DOHH2 (cell line): ENCODE measurements around the gene OSTN.
"Not testable (repeated sequence)": the region's sequence is repeated elsewhere in the genome, so short reads cannot be mapped to it uniquely, and the experiment has no call there.

Source experiments
- H3F3A ChIP-seq: fragments of 200-600 bp; sonication (generic), shearing (Covaris generic); 2 replicates; pipeline ENCODE4 v1.6.0; 2016; ENCODE audit warnings: antibody characterized with exemption, mild to moderate bottlenecking; ENCODE audit not compliant: control insufficient read depth, insufficient read depth
- H3K27ac ChIP-seq: fragments of 200-600 bp; sonication (generic); 2 replicates; pipeline ENCODE4 v1.5.1; 2014; ENCODE audit warnings: low read depth, mild to moderate bottlenecking, low read length, moderate library complexity
- H3K27me3 ChIP-seq: fragments of 200-600 bp; sonication (generic); 2 replicates; pipeline ENCODE4 v1.6.1; 2014; ENCODE audit warnings: mild to moderate bottlenecking, low read length, mixed read lengths; ENCODE audit not compliant: control insufficient read depth
- H3K36me3 ChIP-seq: fragments of 200-600 bp; sonication (generic); 2 replicates; pipeline ENCODE4 v1.6.1; 2014; ENCODE audit warnings: mild to moderate bottlenecking, low read length, moderate library complexity, mixed read lengths; ENCODE audit not compliant: control insufficient read depth
- H3K4me1 ChIP-seq: fragments of 200-600 bp; sonication (generic); 2 replicates; pipeline ENCODE4 v1.6.1; 2014; ENCODE audit warnings: mild to moderate bottlenecking, low read length, mixed read lengths; ENCODE audit not compliant: control insufficient read depth
- H3K4me2 ChIP-seq: fragments of 200-600 bp; sonication (generic); 2 replicates; pipeline ENCODE4 v1.6.0; 2014; ENCODE audit warnings: mild to moderate bottlenecking, low read length, moderate library complexity
- H3K4me3 ChIP-seq: fragments of 200-600 bp; sonication (generic); 2 replicates; pipeline ENCODE4 v1.5.1; 2014; ENCODE audit warnings: mild to moderate bottlenecking, low read length, mixed read lengths
- H3K79me2 ChIP-seq: fragments of 200-600 bp; sonication (generic); 2 replicates; pipeline ENCODE4 v1.6.1; 2014; ENCODE audit warnings: mild to moderate bottlenecking, low read length, mixed read lengths; ENCODE audit not compliant: control insufficient read depth
- H3K9me2 ChIP-seq: fragments of 200-600 bp; sonication (generic); replicated peaks from 2 replicates; pipeline ENCODE4 v1.6.1; 2014; ENCODE audit warnings: mild to moderate bottlenecking, low read length, mixed read lengths; ENCODE audit not compliant: control insufficient read depth
- H3K9me3 ChIP-seq: fragments of 200-600 bp; sonication (generic); 2 replicates; pipeline ENCODE4 v1.6.1; 2014; ENCODE audit warnings: antibody characterized with exemption, low read length, mixed read lengths; ENCODE audit not compliant: control insufficient read depth, insufficient read depth
- H4K20me1 ChIP-seq: fragments of 200-600 bp; sonication (generic); 2 replicates; pipeline ENCODE4 v1.6.0; 2014; ENCODE audit warnings: low read depth, mild to moderate bottlenecking, antibody characterized with exemption, low read length, moderate library complexity; ENCODE audit not compliant: control insufficient read depth, insufficient read depth
- CTCF ChIP-seq: fragments of 200-600 bp; sonication (generic); IDR thresholded peaks from one replicate; pipeline ENCODE4 v1.5.1; 2014; ENCODE audit warnings: antibody characterized with exemption, mild to moderate bottlenecking, low read depth, low read length; ENCODE audit not compliant: poor library complexity, severe bottlenecking
- EZH2phosphoT487 ChIP-seq: fragments of 200-600 bp; sonication (generic); IDR thresholded peaks from 2 replicates; pipeline ENCODE4 v1.6.1; 2017; ENCODE audit warnings: borderline replicate concordance, mild to moderate bottlenecking, antibody characterized with exemption, low read length, moderate library complexity, mixed read lengths

OSTN gene

GRCh38 chr3:191239407-191240031, 40.5 kb downstream of the OSTN start:
- no peaks in the 10 kb centered on the region for H3K9me2 ChIP-seq
- no peaks in the 10 kb centered on the region for H4K20me1 ChIP-seq
- H3K27me3 ChIP-seq: no peaks in the 10 kb centered on the region
- H3K4me1 ChIP-seq: peaks cover 7% of the 10 kb centered on the region; the same call in 1 of the 2 replicates
- no peaks in the 10 kb centered on the region for H3K79me2 ChIP-seq
- TF ChIP-seq EZH2phosphoT487: no peak
- no peak for TF ChIP-seq CTCF
- H3F3A ChIP-seq: no peaks in the 10 kb centered on the region
- no peaks in the 10 kb centered on the region for H3K9me3 ChIP-seq
- no peak overlapping the region for H3K27ac ChIP-seq
- H3K36me3 ChIP-seq: no peaks in the 10 kb centered on the region
- no peak overlapping the region for H3K4me3 ChIP-seq
- no peak overlapping the region for H3K4me2 ChIP-seq

- TF ChIP-seq CTCF (no peak), EZH2phosphoT487 (no peak)
- Histone ChIP-seq H3K27me3 (no peaks in the 10 kb centered on the region), H3K4me1 (peaks cover 12% of the 10 kb centered on the region), H3K27ac (no peak overlapping the region), H3K79me2 (no peaks in the 10 kb centered on the region), H3K4me2 (no peak overlapping the region), H3K9me2 (no peaks in the 10 kb centered on the region), H3K36me3 (no peaks in the 10 kb centered on the region), H3K9me3 (no peaks in the 10 kb centered on the region), H3F3A (no peaks in the 10 kb centered on the region), H4K20me1 (no peaks in the 10 kb centered on the region), H3K4me3 (no peak overlapping the region)
Observed at GRCh38 chr3:191240486-191240885, 41.4 kb downstream of the OSTN start.

- Histone ChIP-seq H3K27me3 (no peaks in the 10 kb centered on the region), H3K79me2 (no peaks in the 10 kb centered on the region), H3K36me3 (no peaks in the 10 kb centered on the region), H3K9me2 (no peaks in the 10 kb centered on the region), H3K4me2 (no peak overlapping the region), H4K20me1 (no peaks in the 10 kb centered on the region), H3K27ac (no peak overlapping the region), H3K4me1 (peaks cover 25% of the 10 kb centered on the region), H3K9me3 (no peaks in the 10 kb centered on the region), H3K4me3 (no peak overlapping the region), H3F3A (no peaks in the 10 kb centered on the region)
- TF ChIP-seq EZH2phosphoT487: no peak
- TF ChIP-seq CTCF: peak; percentile 25
Observed at GRCh38 chr3:191244242-191244867, 45.3 kb downstream of the OSTN start.

- not testable (repeated sequence) for H3K79me2 ChIP-seq, H3F3A ChIP-seq, H3K9me2 ChIP-seq, H4K20me1 ChIP-seq, H3K9me3 ChIP-seq, H3K4me3 ChIP-seq, H3K36me3 ChIP-seq, H3K27me3 ChIP-seq
- H3K27ac ChIP-seq: 0 out of 2 replicates have a peak overlapping the region, but pooled peaks have one; percentile 9
- H3K4me2 ChIP-seq: peak overlapping the region; percentile 30; the same call in 1 of the 2 replicates
- H3K4me1 ChIP-seq: peaks cover 22% of the 10 kb centered on the region
Observed at GRCh38 chr3:191246034-191246433, 47.0 kb downstream of the OSTN start.
